Measurements from ENCODE around the gene KIF3A. TPM values are rescaled to one million over a fixed set of nuclear protein-coding genes. Genes with fewer than 3 reads are reported as not detected.

Gene KIF3A
- polyA plus RNA-seq, 1 of the 3 experiments (the other 2 are of a cell fraction): 5.1 TPM

DNA sequence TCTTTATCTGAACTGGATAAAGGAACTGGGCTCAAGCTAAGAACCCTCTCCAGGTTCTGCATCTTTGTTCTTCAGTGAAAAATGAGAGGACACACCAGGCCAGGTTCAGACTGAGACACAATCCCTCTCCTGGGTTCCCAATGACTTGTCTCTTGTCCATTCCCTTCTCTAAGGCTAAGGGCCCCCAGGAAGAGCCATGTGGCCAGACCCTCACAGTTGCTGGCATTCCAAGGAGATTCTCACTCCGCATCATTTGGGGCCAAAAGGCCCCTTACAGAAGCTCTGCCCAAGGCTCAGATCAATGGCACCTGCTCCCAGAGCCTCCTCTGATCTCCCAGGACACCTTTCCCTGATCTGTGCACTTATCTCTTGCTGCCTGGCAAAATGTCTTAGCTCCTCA, 58.6 kb downstream of the KIF3A start:
- Histone ChIP-seq H4K20me1 (ENCODE audit: insufficient read depth) (no peaks in the 10 kb centered on the region), H3K4me2 (no peak overlapping the region), H3K4me3 (ENCODE audit: low read depth in 2 of 2, low read length in 1 of 2) (no peak overlapping the region), H3F3A (replicated peaks; ENCODE audit: insufficient read depth) (peaks cover 27% of the 10 kb centered on the region), H3K9ac (no peak overlapping the region), H2AFZ (ENCODE audit: low read depth) (no peak overlapping the region), H3K27ac (ENCODE audit: low read depth in 2 of 2, low read length in 1 of 2) (no peak overlapping the region), H3K9me2 (no peaks in the 10 kb centered on the region), H3K4me1 (ENCODE audit: control insufficient read depth in 1 of 2, insufficient read depth in 2 of 2, low read depth in 1 of 2, low read length in 1 of 2) (peaks cover 0 to 26% of the 10 kb centered on the region in 2 experiments; a peak in 3 of 4 replicates), H3K27me3 (ENCODE audit: insufficient read depth) (no peaks in the 10 kb centered on the region), H3K79me2 (ENCODE audit: insufficient read depth) (no peaks in the 10 kb centered on the region), H3K9me3 (no peaks in the 10 kb centered on the region), H3K36me3 (replicated peaks in 1 of 2; ENCODE audit: control insufficient read depth in 1 of 2, insufficient read depth in 2 of 2, low read length in 1 of 2) (no peaks in the 10 kb centered on the region)
- CTCF ChIA-PET: interaction anchor here (0.6 to 0.7 kb wide), 2 partner anchors 48 to 152 kb away, joined by 3 read pairs; no protein-coding TSS in a partner anchor
- WGBS (ENCODE audit: low lambda C conversion rate): 83% methylated on average over 1 of the region's 1 CpG
- POLR2A ChIA-PET: no interaction called here
- DNase-seq: no peak
- no peak for TF ChIP-seq JUND (IDR thresholded peaks at IDR 0.05)
- TF ChIP-seq MXI1 (IDR thresholded peaks at IDR 0.05; ENCODE audit: low read depth, low read length): no peak
- TF ChIP-seq, protein P1, sequence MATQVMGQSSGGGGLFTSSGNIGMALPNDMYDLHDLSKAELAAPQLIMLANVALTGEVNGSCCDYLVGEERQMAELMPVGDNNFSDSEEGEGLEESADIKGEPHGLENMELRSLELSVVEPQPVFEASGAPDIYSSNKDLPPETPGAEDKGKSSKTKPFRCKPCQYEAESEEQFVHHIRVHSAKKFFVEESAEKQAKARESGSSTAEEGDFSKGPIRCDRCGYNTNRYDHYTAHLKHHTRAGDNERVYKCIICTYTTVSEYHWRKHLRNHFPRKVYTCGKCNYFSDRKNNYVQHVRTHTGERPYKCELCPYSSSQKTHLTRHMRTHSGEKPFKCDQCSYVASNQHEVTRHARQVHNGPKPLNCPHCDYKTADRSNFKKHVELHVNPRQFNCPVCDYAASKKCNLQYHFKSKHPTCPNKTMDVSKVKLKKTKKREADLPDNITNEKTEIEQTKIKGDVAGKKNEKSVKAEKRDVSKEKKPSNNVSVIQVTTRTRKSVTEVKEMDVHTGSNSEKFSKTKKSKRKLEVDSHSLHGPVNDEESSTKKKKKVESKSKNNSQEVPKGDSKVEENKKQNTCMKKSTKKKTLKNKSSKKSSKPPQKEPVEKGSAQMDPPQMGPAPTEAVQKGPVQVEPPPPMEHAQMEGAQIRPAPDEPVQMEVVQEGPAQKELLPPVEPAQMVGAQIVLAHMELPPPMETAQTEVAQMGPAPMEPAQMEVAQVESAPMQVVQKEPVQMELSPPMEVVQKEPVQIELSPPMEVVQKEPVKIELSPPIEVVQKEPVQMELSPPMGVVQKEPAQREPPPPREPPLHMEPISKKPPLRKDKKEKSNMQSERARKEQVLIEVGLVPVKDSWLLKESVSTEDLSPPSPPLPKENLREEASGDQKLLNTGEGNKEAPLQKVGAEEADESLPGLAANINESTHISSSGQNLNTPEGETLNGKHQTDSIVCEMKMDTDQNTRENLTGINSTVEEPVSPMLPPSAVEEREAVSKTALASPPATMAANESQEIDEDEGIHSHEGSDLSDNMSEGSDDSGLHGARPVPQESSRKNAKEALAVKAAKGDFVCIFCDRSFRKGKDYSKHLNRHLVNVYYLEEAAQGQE (IDR thresholded peaks at IDR 0.05; ENCODE audit: low read depth, low read length): no peak
- TF ChIP-seq GATA2 (CRISPR knock-in tag; IDR thresholded peaks at IDR 0.05): no peak
- no peak for TF ChIP-seq NFIC (IDR thresholded peaks at IDR 0.05; ENCODE audit: borderline replicate concordance)
- TF ChIP-seq, protein P2, sequence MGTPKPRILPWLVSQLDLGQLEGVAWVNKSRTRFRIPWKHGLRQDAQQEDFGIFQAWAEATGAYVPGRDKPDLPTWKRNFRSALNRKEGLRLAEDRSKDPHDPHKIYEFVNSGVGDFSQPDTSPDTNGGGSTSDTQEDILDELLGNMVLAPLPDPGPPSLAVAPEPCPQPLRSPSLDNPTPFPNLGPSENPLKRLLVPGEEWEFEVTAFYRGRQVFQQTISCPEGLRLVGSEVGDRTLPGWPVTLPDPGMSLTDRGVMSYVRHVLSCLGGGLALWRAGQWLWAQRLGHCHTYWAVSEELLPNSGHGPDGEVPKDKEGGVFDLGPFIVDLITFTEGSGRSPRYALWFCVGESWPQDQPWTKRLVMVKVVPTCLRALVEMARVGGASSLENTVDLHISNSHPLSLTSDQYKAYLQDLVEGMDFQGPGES (IDR thresholded peaks at IDR 0.05; ENCODE audit: low read depth, low read length): no peak
- TF ChIP-seq EP300 (IDR thresholded peaks at IDR 0.05; ENCODE audit: borderline replicate concordance in 1 of 2, low read depth in 1 of 2, low read length in 1 of 2): no peak
- no peak for TF ChIP-seq TEAD4 (IDR thresholded peaks at IDR 0.05; ENCODE audit: borderline replicate concordance, insufficient read depth)

DNA sequence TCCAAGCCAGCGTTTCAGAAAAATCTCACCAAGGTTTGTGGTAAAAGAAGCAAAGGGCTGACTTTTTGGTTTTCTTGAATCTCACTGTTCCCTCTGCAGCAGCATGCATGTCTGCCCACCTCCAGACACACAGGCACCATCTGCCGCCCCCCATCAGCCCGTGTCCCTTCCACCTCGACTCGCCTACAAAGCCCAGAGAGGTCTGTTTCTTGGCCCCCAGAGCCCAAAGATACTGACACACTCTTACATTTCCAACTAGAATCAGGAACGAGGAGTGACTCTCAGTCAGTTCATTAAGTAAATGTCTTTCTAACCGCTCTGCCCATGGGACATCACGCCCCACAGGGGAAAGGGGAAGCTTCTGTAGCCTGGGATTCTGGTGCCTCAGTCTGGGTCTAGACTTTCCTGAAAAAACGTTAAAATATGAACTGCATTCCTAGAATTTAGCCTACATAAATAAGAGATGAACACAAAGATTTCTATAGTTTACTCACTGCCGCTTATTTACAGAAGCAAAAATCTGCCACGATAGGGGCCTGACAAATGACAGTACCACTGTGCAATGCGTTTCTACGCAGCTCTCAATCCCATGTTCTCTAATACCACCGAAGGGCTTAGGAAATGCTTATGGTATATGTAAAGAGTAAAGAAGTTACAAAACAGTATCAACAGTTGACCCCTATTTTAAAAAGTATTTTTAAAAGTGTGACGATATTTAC, 59.5 kb downstream of the KIF3A start:
- CTCF ChIA-PET: interaction anchor here (0.7 to 1.4 kb wide), 3 partner anchors 11 to 151 kb away, joined by 3 to 4 read pairs (median 3); no protein-coding TSS in a partner anchor
- H3K27ac ChIP-seq (ENCODE audit: low read depth in 2 of 2, low read length in 1 of 2): peak overlapping the region in 1 of 2 experiments; percentile 68; a peak in 1 of 4 replicates
- TF ChIP-seq EP300 (IDR thresholded peaks at IDR 0.05; ENCODE audit: borderline replicate concordance in 1 of 2, low read depth in 1 of 2, low read length in 1 of 2): no peak
- no peak for TF ChIP-seq TCF12 (IDR thresholded peaks at IDR 0.05)
- no peak for TF ChIP-seq SIN3A (IDR thresholded peaks at IDR 0.05; ENCODE audit: borderline replicate concordance, low read depth, low read length)
- no peak for TF ChIP-seq MEF2A (IDR thresholded peaks at IDR 0.05; ENCODE audit: borderline replicate concordance, low read depth)
- TF ChIP-seq, protein P3, sequence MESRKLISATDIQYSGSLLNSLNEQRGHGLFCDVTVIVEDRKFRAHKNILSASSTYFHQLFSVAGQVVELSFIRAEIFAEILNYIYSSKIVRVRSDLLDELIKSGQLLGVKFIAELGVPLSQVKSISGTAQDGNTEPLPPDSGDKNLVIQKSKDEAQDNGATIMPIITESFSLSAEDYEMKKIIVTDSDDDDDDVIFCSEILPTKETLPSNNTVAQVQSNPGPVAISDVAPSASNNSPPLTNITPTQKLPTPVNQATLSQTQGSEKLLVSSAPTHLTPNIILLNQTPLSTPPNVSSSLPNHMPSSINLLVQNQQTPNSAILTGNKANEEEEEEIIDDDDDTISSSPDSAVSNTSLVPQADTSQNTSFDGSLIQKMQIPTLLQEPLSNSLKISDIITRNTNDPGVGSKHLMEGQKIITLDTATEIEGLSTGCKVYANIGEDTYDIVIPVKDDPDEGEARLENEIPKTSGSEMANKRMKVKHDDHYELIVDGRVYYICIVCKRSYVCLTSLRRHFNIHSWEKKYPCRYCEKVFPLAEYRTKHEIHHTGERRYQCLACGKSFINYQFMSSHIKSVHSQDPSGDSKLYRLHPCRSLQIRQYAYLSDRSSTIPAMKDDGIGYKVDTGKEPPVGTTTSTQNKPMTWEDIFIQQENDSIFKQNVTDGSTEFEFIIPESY (IDR thresholded peaks at IDR 0.05; ENCODE audit: borderline replicate concordance, low read depth): no peak
- TF ChIP-seq, protein P4, sequence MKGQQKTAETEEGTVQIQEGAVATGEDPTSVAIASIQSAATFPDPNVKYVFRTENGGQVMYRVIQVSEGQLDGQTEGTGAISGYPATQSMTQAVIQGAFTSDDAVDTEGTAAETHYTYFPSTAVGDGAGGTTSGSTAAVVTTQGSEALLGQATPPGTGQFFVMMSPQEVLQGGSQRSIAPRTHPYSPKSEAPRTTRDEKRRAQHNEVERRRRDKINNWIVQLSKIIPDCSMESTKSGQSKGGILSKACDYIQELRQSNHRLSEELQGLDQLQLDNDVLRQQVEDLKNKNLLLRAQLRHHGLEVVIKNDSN (IDR thresholded peaks at IDR 0.05; ENCODE audit: borderline replicate concordance, low read depth): no peak

More for the DNA sequence above, 59.5 kb downstream of the KIF3A start:
- H3K27me3 ChIP-seq (ENCODE audit: insufficient read depth): no peaks in the 10 kb centered on the region
- POLR2A ChIA-PET: no interaction called here
- H3K9me3 ChIP-seq: no peaks in the 10 kb centered on the region
- no peaks in the 10 kb centered on the region for H3K9me2 ChIP-seq
- H4K20me1 ChIP-seq (ENCODE audit: insufficient read depth): no peaks in the 10 kb centered on the region
- H2AFZ ChIP-seq (ENCODE audit: low read depth): peak overlapping the region; percentile 19; the same call in 1 of the 2 replicates
- peaks cover 0 to 26% of the 10 kb centered on the region in 2 experiments; a peak in 3 of 4 replicates for H3K4me1 ChIP-seq (ENCODE audit: control insufficient read depth in 1 of 2, insufficient read depth in 2 of 2, low read depth in 1 of 2, low read length in 1 of 2)
- no peak for DNase-seq
- no peak overlapping the region for H3K4me3 ChIP-seq (ENCODE audit: low read depth in 2 of 2, low read length in 1 of 2)
- H3K36me3 ChIP-seq (replicated peaks in 1 of 2; ENCODE audit: control insufficient read depth in 1 of 2, insufficient read depth in 2 of 2, low read length in 1 of 2): no peaks in the 10 kb centered on the region
- H3K9ac ChIP-seq: no peak overlapping the region
- 87% methylated on average over 15 of the region's 15 CpGs for WGBS (ENCODE audit: low lambda C conversion rate)
- H3K79me2 ChIP-seq (ENCODE audit: insufficient read depth): no peaks in the 10 kb centered on the region
- 0 out of 2 replicates have a peak overlapping the region, but pooled peaks have one; percentile 17 for H3K4me2 ChIP-seq
- H3F3A ChIP-seq (replicated peaks; ENCODE audit: insufficient read depth): peaks cover 27% of the 10 kb centered on the region

All from SK-N-SH (cell line).